DND-41 (cell line): ENCODE data around the gene THOC1.
A peak's percentile ranks its signal among the peaks of the same experiment; 100 is the strongest.

ENCODE experiments used
- ATAC-seq: fragments of 200-7000 bp; cut with Tn5 transposase; 3 replicates; pipeline ENCODE4 v1.9.1; 2021; ENCODE audit warnings: low read depth; ENCODE audit not compliant: insufficient read depth
- DNase-seq: peaks from one replicate; pipeline ENCODE4 v3.0.0-alpha.2; 2020
- H2AFZ ChIP-seq: 2 replicates; pipeline ENCODE4 v1.6.0; 2012; ENCODE audit warnings: low read depth, low read length
- H3K27ac ChIP-seq: 2 replicates; pipeline ENCODE4 v1.5.1; 2012; ENCODE audit warnings: low read length, inconsistent platforms
- H3K27me3 ChIP-seq: fragments of 200-600 bp; sonication (generic); 2 replicates; pipeline ENCODE4 v1.6.0; 2012; ENCODE audit warnings: low read length, mild to moderate bottlenecking, inconsistent platforms; ENCODE audit not compliant: insufficient read depth, poor library complexity
- H3K36me3 ChIP-seq: 2 replicates; pipeline ENCODE4 v1.5.1; 2012; ENCODE audit warnings: low read length, inconsistent platforms; ENCODE audit not compliant: insufficient read depth
- H3K4me1 ChIP-seq: 2 replicates; pipeline ENCODE4 v1.5.1; 2012; ENCODE audit warnings: mild to moderate bottlenecking, low read length; ENCODE audit not compliant: insufficient read depth
- H3K4me2 ChIP-seq: 2 replicates; pipeline ENCODE4 v1.6.0; 2012; ENCODE audit warnings: mild to moderate bottlenecking, moderate library complexity, low read length, inconsistent platforms; ENCODE audit not compliant: insufficient read depth
- H3K4me3 ChIP-seq, 2 experiments: fragments of 200-600 bp in 1 of 2; shearing (Covaris generic) in 1 of 2; 2 replicates each; pipeline ENCODE4 v1.5.1; 2012 to 2016; ENCODE audit warnings: inconsistent platforms in 2 of 2, low read length in 2 of 2, mild to moderate bottlenecking in 2 of 2, low read depth in 1 of 2, moderate library complexity in 1 of 2
- H3K79me2 ChIP-seq: 2 replicates; pipeline ENCODE4 v1.6.0; 2012; ENCODE audit warnings: low read length, inconsistent platforms; ENCODE audit not compliant: insufficient read depth
- H3K9ac ChIP-seq: 2 replicates; pipeline ENCODE4 v1.6.0; 2012; ENCODE audit warnings: low read depth, mild to moderate bottlenecking, inconsistent platforms, low read length, moderate library complexity
- H3K9me3 ChIP-seq: 2 replicates; pipeline ENCODE4 v1.5.1; 2012; ENCODE audit warnings: low read length, moderate library complexity, mild to moderate bottlenecking, inconsistent platforms; ENCODE audit not compliant: insufficient read depth, severe bottlenecking
- H4K20me1 ChIP-seq: 2 replicates; pipeline ENCODE4 v1.6.0; 2012; ENCODE audit warnings: low read length; ENCODE audit not compliant: insufficient read depth
- CTCF ChIP-seq: IDR thresholded peaks from 2 replicates; pipeline ENCODE4 v1.5.1; 2012; ENCODE audit warnings: borderline replicate concordance, low read length, moderate library complexity, mild to moderate bottlenecking; ENCODE audit not compliant: poor library complexity, severe bottlenecking; ENCODE audit errors: extremely low read depth
- EZH2 ChIP-seq: IDR thresholded peaks from 3 replicates; pipeline ENCODE4 v1.6.1; 2012; ENCODE audit warnings: borderline replicate concordance, low read depth, mild to moderate bottlenecking, moderate library complexity, low read length, inconsistent platforms; ENCODE audit not compliant: severe bottlenecking

The THOC1 gene

GRCh38 chr18:267688-268552 is at the start of gene THOC1:
Gene THOC1 (minus strand): TSS chr18:268047. CDS start chr18:268019, 28 bp downstream.
- H3K9ac ChIP-seq, result peak within 1 kb of the TSS; percentile 94
- H3K79me2 ChIP-seq, result peaks cover 42% of the 10 kb centered on the region
- H3K27me3 ChIP-seq, result no peaks in the 10 kb centered on the region
- H3K9me3 ChIP-seq, result no peaks in the 10 kb centered on the region
- peaks cover 33% of the 10 kb centered on the region for H3K4me1 ChIP-seq
- DNase-seq (peak; percentile 94), ATAC-seq (peak; percentile 88)
- H3K4me3 ChIP-seq, result peak within 1 kb of the TSS; percentile 63 to 69
- peak within 1 kb of the TSS; percentile 96 for H2AFZ ChIP-seq
- TF ChIP-seq CTCF (no peak), EZH2 (no peak)
- no peaks in the 10 kb centered on the region for H4K20me1 ChIP-seq
- H3K36me3 ChIP-seq, result peaks cover 25% of the 10 kb centered on the region
- H3K27ac ChIP-seq, result peak within 1 kb of the TSS; percentile 99
- peak within 1 kb of the TSS; percentile 80 for H3K4me2 ChIP-seq

- H3K4me3 ChIP-seq, result no peak overlapping the region
- H3K36me3 ChIP-seq, result no peaks in the 10 kb centered on the region
- no peak overlapping the region for H2AFZ ChIP-seq
- no peak overlapping the region for H3K9ac ChIP-seq
- DNase-seq, result no peak
- H4K20me1 ChIP-seq, result no peaks in the 10 kb centered on the region
- H3K4me1 ChIP-seq, result no peaks in the 10 kb centered on the region
- H3K27me3 ChIP-seq, result no peaks in the 10 kb centered on the region
- ATAC-seq, result no peak
- no peak overlapping the region for H3K4me2 ChIP-seq
- no peak overlapping the region for H3K27ac ChIP-seq
- H3K9me3 ChIP-seq, result no peaks in the 10 kb centered on the region
- no peaks in the 10 kb centered on the region for H3K79me2 ChIP-seq
- no peak for TF ChIP-seq EZH2
- no peak for TF ChIP-seq CTCF
Observed at GRCh38 chr18:317618-318017, 49.8 kb upstream of the THOC1 start.

GRCh38 chr18:316393-316792 is 48.5 kb upstream of the THOC1 start:
- H3K4me1 ChIP-seq, result no peaks in the 10 kb centered on the region
- TF ChIP-seq EZH2 (no peak), CTCF (no peak)
- no peak overlapping the region for H2AFZ ChIP-seq
- no peaks in the 10 kb centered on the region for H3K36me3 ChIP-seq
- H3K27me3 ChIP-seq, result no peaks in the 10 kb centered on the region
- no peak overlapping the region for H3K4me3 ChIP-seq
- H3K27ac ChIP-seq, result no peak overlapping the region
- H3K9me3 ChIP-seq, result no peaks in the 10 kb centered on the region
- H4K20me1 ChIP-seq, result no peaks in the 10 kb centered on the region
- no peak overlapping the region for H3K4me2 ChIP-seq
- no peaks in the 10 kb centered on the region for H3K79me2 ChIP-seq
- no peak for DNase-seq
- no peak overlapping the region for H3K9ac ChIP-seq
- ATAC-seq, result no peak
